Measurements from ENCODE around the gene BPTF.
"Not testable (repeated sequence)": the region's sequence is repeated elsewhere in the genome, so short reads cannot be mapped to it uniquely, and the experiment has no call there.

BPTF gene

GRCh38 chr17:67813803-67814180, 11.5 kb upstream of the BPTF start:
- Histone ChIP-seq H3K27ac (ENCODE audit: low read depth, low read length, severe bottlenecking) (no peak overlapping the region), H3K36me3 (ENCODE audit: control insufficient read depth, insufficient read depth, low read length) (no peaks in the 10 kb centered on the region), H3K9me3 (ENCODE audit: control insufficient read depth, low read length) (no peaks in the 10 kb centered on the region), H3K4me1 (ENCODE audit: control insufficient read depth, insufficient read depth, low read length, poor library complexity, severe bottlenecking) (no peaks in the 10 kb centered on the region), H3K4me3 (ENCODE audit: extremely low read depth, insufficient read depth, low read length, poor library complexity, severe bottlenecking) (no peak overlapping the region)
- WGBS, 2 experiments (ENCODE audit: insufficient coverage in 2 of 2): 84 to 91% methylated on average over 4 to 5 of the region's 5 CpGs

- 86 to 87% methylated on average over 2 to 4 of the region's 7 CpGs for WGBS, 2 experiments (ENCODE audit: insufficient coverage in 2 of 2)
- Histone ChIP-seq H3K27ac (ENCODE audit: low read depth, low read length, severe bottlenecking) (no peak overlapping the region), H3K4me3 (ENCODE audit: extremely low read depth, insufficient read depth, low read length, poor library complexity, severe bottlenecking) (no peak overlapping the region), H3K9me3 (ENCODE audit: control insufficient read depth, low read length) (no peaks in the 10 kb centered on the region), H3K36me3 (ENCODE audit: control insufficient read depth, insufficient read depth, low read length) (no peaks in the 10 kb centered on the region), H3K4me1 (ENCODE audit: control insufficient read depth, insufficient read depth, low read length, poor library complexity, severe bottlenecking) (no peaks in the 10 kb centered on the region)
These were observed 6.9 kb upstream of the BPTF start for GRCh38 chr17:67818110-67819002.

- 100% methylated on average over 4 to 5 of the region's 5 CpGs for WGBS, 2 experiments (ENCODE audit: insufficient coverage in 2 of 2)
- H3K9me3 ChIP-seq (ENCODE audit: control insufficient read depth, low read length): no peaks in the 10 kb centered on the region
These were observed 5.6 kb upstream of the BPTF start for GRCh38 chr17:67819722-67820121.

GRCh38 chr17:67821871-67822367, 3.4 kb upstream of the BPTF start:
- Histone ChIP-seq H3K36me3 (ENCODE audit: control insufficient read depth, insufficient read depth, low read length) (no peaks in the 10 kb centered on the region), H3K27ac (ENCODE audit: low read depth, low read length, severe bottlenecking) (no peak overlapping the region), H3K9me3 (ENCODE audit: control insufficient read depth, low read length) (no peaks in the 10 kb centered on the region), H3K4me3 (ENCODE audit: extremely low read depth, insufficient read depth, low read length, poor library complexity, severe bottlenecking) (no peak overlapping the region), H3K4me1 (ENCODE audit: control insufficient read depth, insufficient read depth, low read length, poor library complexity, severe bottlenecking) (no peaks in the 10 kb centered on the region)
- WGBS, 2 experiments (ENCODE audit: insufficient coverage in 2 of 2): 94 to 95% methylated on average over 9 to 11 of the region's 12 CpGs

More at GRCh38 chr17:67819722-67820121, 5.6 kb upstream of the BPTF start:
- Histone ChIP-seq H3K36me3 (ENCODE audit: control insufficient read depth, insufficient read depth, low read length) (no peaks in the 10 kb centered on the region), H3K4me3 (ENCODE audit: extremely low read depth, insufficient read depth, low read length, poor library complexity, severe bottlenecking) (no peak overlapping the region), H3K4me1 (ENCODE audit: control insufficient read depth, insufficient read depth, low read length, poor library complexity, severe bottlenecking) (no peaks in the 10 kb centered on the region), H3K27ac (ENCODE audit: low read depth, low read length, severe bottlenecking) (no peak overlapping the region)

- Histone ChIP-seq H3K27ac (ENCODE audit: low read depth, low read length, severe bottlenecking) (peak overlapping the region; percentile 62), H3K4me3 (ENCODE audit: extremely low read depth, insufficient read depth, low read length, poor library complexity, severe bottlenecking) (peak overlapping the region; percentile 59)
- not testable (repeated sequence) for H3K36me3 ChIP-seq (ENCODE audit: control insufficient read depth, insufficient read depth, low read length); H3K4me1 ChIP-seq (ENCODE audit: control insufficient read depth, insufficient read depth, low read length, poor library complexity, severe bottlenecking); H3K9me3 ChIP-seq (ENCODE audit: control insufficient read depth, low read length)
- WGBS, 2 experiments (ENCODE audit: insufficient coverage in 2 of 2): 0 to 1% methylated on average over 12 to 28 of the region's 94 CpGs
These were observed 611 bp downstream of the BPTF start for GRCh38 chr17:67825627-67826601.

GRCh38 chr17:67829331-67829730, 4.0 kb downstream of the BPTF start:
- Histone ChIP-seq H3K36me3 (ENCODE audit: control insufficient read depth, insufficient read depth, low read length) (peaks cover 10% of the 10 kb centered on the region), H3K27ac (ENCODE audit: low read depth, low read length, severe bottlenecking) (no peak overlapping the region), H3K4me1 (ENCODE audit: control insufficient read depth, insufficient read depth, low read length, poor library complexity, severe bottlenecking) (peaks cover 10% of the 10 kb centered on the region), H3K9me3 (ENCODE audit: control insufficient read depth, low read length) (no peaks in the 10 kb centered on the region), H3K4me3 (ENCODE audit: extremely low read depth, insufficient read depth, low read length, poor library complexity, severe bottlenecking) (no peak overlapping the region)
- 38 to 88% methylated on average over 1 to 3 of the region's 7 CpGs for WGBS, 2 experiments (ENCODE audit: insufficient coverage in 2 of 2)

- Histone ChIP-seq H3K9me3 (ENCODE audit: control insufficient read depth, low read length) (no peaks in the 10 kb centered on the region), H3K27ac (ENCODE audit: low read depth, low read length, severe bottlenecking) (no peak overlapping the region), H3K36me3 (ENCODE audit: control insufficient read depth, insufficient read depth, low read length) (peaks cover 10% of the 10 kb centered on the region), H3K4me1 (ENCODE audit: control insufficient read depth, insufficient read depth, low read length, poor library complexity, severe bottlenecking) (peaks cover 10% of the 10 kb centered on the region), H3K4me3 (ENCODE audit: extremely low read depth, insufficient read depth, low read length, poor library complexity, severe bottlenecking) (no peak overlapping the region)
- WGBS, 2 experiments (ENCODE audit: insufficient coverage in 2 of 2): 44 to 69% methylated on average over 4 to 6 of the region's 6 CpGs
These were observed 5.1 kb downstream of the BPTF start for GRCh38 chr17:67830440-67830839.

- WGBS, 2 experiments (ENCODE audit: insufficient coverage in 2 of 2): 100% methylated on average over 4 of the region's 4 CpGs; no CpG with 5 or more reads in 1 of the 2 experiments
These were observed 6.0 kb downstream of the BPTF start for GRCh38 chr17:67831268-67831667.

GRCh38 chr17:67833134-67833533, 7.8 kb downstream of the BPTF start:
- WGBS, 2 experiments (ENCODE audit: insufficient coverage in 2 of 2): no CpG with 5 or more reads among the region's 3 CpGs
- peaks cover 10% of the 10 kb centered on the region for H3K36me3 ChIP-seq (ENCODE audit: control insufficient read depth, insufficient read depth, low read length)
- no peaks in the 10 kb centered on the region for H3K9me3 ChIP-seq (ENCODE audit: control insufficient read depth, low read length)
- peaks cover 18% of the 10 kb centered on the region for H3K4me1 ChIP-seq (ENCODE audit: control insufficient read depth, insufficient read depth, low read length, poor library complexity, severe bottlenecking)
- H3K27ac ChIP-seq (ENCODE audit: low read depth, low read length, severe bottlenecking): no peak overlapping the region
- H3K4me3 ChIP-seq (ENCODE audit: extremely low read depth, insufficient read depth, low read length, poor library complexity, severe bottlenecking): no peak overlapping the region

More at GRCh38 chr17:67831268-67831667, 6.0 kb downstream of the BPTF start:
- peaks cover 10% of the 10 kb centered on the region for H3K36me3 ChIP-seq (ENCODE audit: control insufficient read depth, insufficient read depth, low read length)
- no peaks in the 10 kb centered on the region for H3K9me3 ChIP-seq (ENCODE audit: control insufficient read depth, low read length)
- H3K27ac ChIP-seq (ENCODE audit: low read depth, low read length, severe bottlenecking): no peak overlapping the region
- peaks cover 14% of the 10 kb centered on the region for H3K4me1 ChIP-seq (ENCODE audit: control insufficient read depth, insufficient read depth, low read length, poor library complexity, severe bottlenecking)
- H3K4me3 ChIP-seq (ENCODE audit: extremely low read depth, insufficient read depth, low read length, poor library complexity, severe bottlenecking): no peak overlapping the region

- H3K36me3 ChIP-seq (ENCODE audit: control insufficient read depth, insufficient read depth, low read length): peaks cover 10% of the 10 kb centered on the region
- H3K4me3 ChIP-seq (ENCODE audit: extremely low read depth, insufficient read depth, low read length, poor library complexity, severe bottlenecking): no peak overlapping the region
- H3K9me3 ChIP-seq (ENCODE audit: control insufficient read depth, low read length): no peaks in the 10 kb centered on the region
- WGBS, 2 experiments (ENCODE audit: insufficient coverage in 2 of 2): 67 to 80% methylated on average over 1 of the region's 3 CpGs
- H3K27ac ChIP-seq (ENCODE audit: low read depth, low read length, severe bottlenecking): no peak overlapping the region
- peaks cover 18% of the 10 kb centered on the region for H3K4me1 ChIP-seq (ENCODE audit: control insufficient read depth, insufficient read depth, low read length, poor library complexity, severe bottlenecking)
These were observed 8.8 kb downstream of the BPTF start for GRCh38 chr17:67833946-67834631.
